Mesendoderm (in vitro differentiated cells): ENCODE measurements around the gene SPDYE16.
"Not testable (repeated sequence)": the region's sequence is repeated elsewhere in the genome, so short reads cannot be mapped to it uniquely, and the experiment has no call there.

ENCODE experiments used
- DNase-seq: peaks from one replicate; pipeline ENCODE4 v3.0.0; 2013
- H2AK5ac ChIP-seq: 2 replicates; pipeline ENCODE4 v1.6.1; 2013; ENCODE audit warnings: low read length, inconsistent platforms
- H2BK120ac ChIP-seq: 2 replicates; pipeline ENCODE4 v1.6.1; 2013; ENCODE audit warnings: low read depth, mild to moderate bottlenecking, low read length, moderate library complexity, mixed read lengths
- H2BK15ac ChIP-seq: replicated peaks from 2 replicates; pipeline ENCODE4 v1.6.1; 2013; ENCODE audit warnings: low read depth, mild to moderate bottlenecking, moderate library complexity
- H2BK5ac ChIP-seq: 2 replicates; pipeline ENCODE4 v1.6.1; 2013; ENCODE audit warnings: low read length, inconsistent platforms
- H3K18ac ChIP-seq: 2 replicates; pipeline ENCODE4 v1.6.1; 2013; ENCODE audit warnings: mild to moderate bottlenecking, low read length, mixed read lengths
- H3K23ac ChIP-seq: one replicate; pipeline ENCODE4 v1.6.1; 2013; ENCODE audit warnings: low read length
- H3K27ac ChIP-seq: 2 replicates; pipeline ENCODE4 v1.5.1; 2013; ENCODE audit warnings: low read depth, mild to moderate bottlenecking, inconsistent platforms, low read length, moderate library complexity
- H3K27me3 ChIP-seq: 2 replicates; pipeline ENCODE4 v1.6.1; 2013; ENCODE audit warnings: low read length, control low read depth, mild to moderate bottlenecking, inconsistent platforms; ENCODE audit not compliant: insufficient read depth, poor library complexity
- H3K36me3 ChIP-seq: 2 replicates; pipeline ENCODE4 v1.6.1; 2013; ENCODE audit warnings: low read length, inconsistent platforms; ENCODE audit not compliant: control insufficient read depth, insufficient read depth
- H3K4ac ChIP-seq: one replicate; pipeline ENCODE4 v1.6.1; 2013; ENCODE audit warnings: low read depth, mild to moderate bottlenecking, low read length, moderate library complexity
- H3K4me1 ChIP-seq: 2 replicates; pipeline ENCODE4 v1.6.1; 2013; ENCODE audit warnings: low read depth, low read length, inconsistent platforms; ENCODE audit not compliant: control insufficient read depth
- H3K4me2 ChIP-seq: 2 replicates; pipeline ENCODE4 v1.6.1; 2013; ENCODE audit warnings: low read length
- H3K4me3 ChIP-seq: 2 replicates; pipeline ENCODE4 v1.5.1; 2013; ENCODE audit warnings: mild to moderate bottlenecking, low read length
- H3K56ac ChIP-seq: one replicate; pipeline ENCODE4 v1.6.1; 2013; ENCODE audit warnings: low read length
- H3K79me1 ChIP-seq: 2 replicates; pipeline ENCODE4 v1.6.1; 2013; ENCODE audit warnings: low read length, inconsistent platforms
- H3K79me2 ChIP-seq: 2 replicates; pipeline ENCODE4 v1.6.1; 2013; ENCODE audit warnings: mild to moderate bottlenecking, low read length; ENCODE audit not compliant: control insufficient read depth, insufficient read depth
- H3K9ac ChIP-seq: 2 replicates; pipeline ENCODE4 v1.6.1; 2013; ENCODE audit warnings: low read length, inconsistent platforms
- H4K5ac ChIP-seq: one replicate; pipeline ENCODE4 v1.6.1; 2013; ENCODE audit warnings: low read length
- H4K8ac ChIP-seq: one replicate; pipeline ENCODE4 v1.6.1; 2013; ENCODE audit warnings: low read depth, mild to moderate bottlenecking, control low read depth, low read length, moderate library complexity
- WGBS: extraction: QIAGEN DNeasy Blood & Tissue Kit; methylation state at CpG from one replicate; pipeline ENCODE4 v1.1.7; 2013; ENCODE audit warnings: low lambda C conversion rate, missing lambda C conversion rate; ENCODE audit not compliant: insufficient coverage; ENCODE audit errors: extremely low coverage; 5-methylcytosine and 5-hydroxymethylcytosine counted together

SPDYE16 gene

GRCh38 chr7:76586585-76587315, 43.7 kb upstream of the SPDYE16 start:
- not testable (repeated sequence) for H3K27me3 ChIP-seq, H3K4me3 ChIP-seq, H3K18ac ChIP-seq, H3K4ac ChIP-seq, DNase-seq, H3K56ac ChIP-seq, H3K4me1 ChIP-seq, H3K79me2 ChIP-seq, H3K27ac ChIP-seq, H3K4me2 ChIP-seq, H2BK5ac ChIP-seq, H4K5ac ChIP-seq, H4K8ac ChIP-seq, H2BK120ac ChIP-seq, H3K36me3 ChIP-seq, H3K79me1 ChIP-seq, H3K23ac ChIP-seq, H2BK15ac ChIP-seq, H2AK5ac ChIP-seq, H3K9ac ChIP-seq
- WGBS = no CpG with 5 or more reads among the region's 2 CpGs

- not testable (repeated sequence) for H4K5ac ChIP-seq
- WGBS = no CpG with 5 or more reads among the region's 5 CpGs
Observed at GRCh38 chr7:76583636-76584281, 40.7 kb upstream of the SPDYE16 start.

DNA sequence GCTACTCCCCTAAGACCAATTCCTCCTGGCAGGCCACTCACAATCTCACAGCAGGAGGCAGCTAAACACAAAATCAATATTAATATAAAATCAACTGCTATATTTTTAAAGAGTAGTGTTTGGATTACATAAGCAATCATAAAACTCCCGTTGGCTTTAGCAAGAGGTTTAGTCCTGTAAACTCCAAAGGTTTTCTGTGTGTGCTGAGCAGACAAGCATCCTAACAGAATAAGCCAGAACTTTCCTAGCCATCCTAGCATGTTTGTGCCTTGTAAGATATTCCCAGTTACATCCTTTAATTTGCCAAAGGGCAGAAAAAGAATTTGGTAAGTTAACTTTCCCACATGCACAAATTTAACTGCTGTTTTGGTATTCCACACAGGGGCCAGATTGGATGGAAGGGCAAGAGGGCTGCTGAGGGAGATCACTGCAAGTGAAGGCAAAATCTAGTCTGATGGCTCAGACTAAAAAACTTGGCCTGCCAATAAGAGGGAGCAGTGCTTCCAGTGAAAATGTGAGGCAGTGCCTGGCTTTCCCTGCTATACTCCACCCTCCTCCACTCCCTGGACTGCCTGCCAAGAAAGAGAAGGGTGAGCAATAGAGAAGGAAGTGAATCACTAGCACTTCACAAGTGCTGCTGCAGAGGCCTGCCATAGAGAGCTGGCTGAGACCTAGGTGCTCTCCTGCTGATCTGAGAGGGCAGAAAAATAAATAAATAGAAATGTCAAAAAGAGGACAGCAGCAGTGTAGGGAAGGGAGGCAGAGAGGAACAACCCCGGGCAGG, 39.9 kb upstream of the SPDYE16 start:
- DNase-seq = peak; percentile 53
- H3K79me1 ChIP-seq, H3K27ac ChIP-seq, H3K4me2 ChIP-seq, H4K8ac ChIP-seq, H3K23ac ChIP-seq, H3K36me3 ChIP-seq, H3K9ac ChIP-seq, H3K27me3 ChIP-seq, H3K4me3 ChIP-seq, H3K4ac ChIP-seq, H2BK5ac ChIP-seq, H3K18ac ChIP-seq, H3K4me1 ChIP-seq, H3K56ac ChIP-seq, H2BK120ac ChIP-seq, H3K79me2 ChIP-seq, H4K5ac ChIP-seq, H2BK15ac ChIP-seq, H2AK5ac ChIP-seq: not testable (repeated sequence)
- WGBS = no CpG with 5 or more reads among the region's 2 CpGs

More at GRCh38 chr7:76583636-76584281, 40.7 kb upstream of the SPDYE16 start:
- not testable (repeated sequence) for H2BK15ac ChIP-seq, H3K4me3 ChIP-seq, H3K56ac ChIP-seq, H3K9ac ChIP-seq, DNase-seq, H2BK120ac ChIP-seq, H3K36me3 ChIP-seq, H2AK5ac ChIP-seq, H3K23ac ChIP-seq, H3K4ac ChIP-seq, H3K4me2 ChIP-seq, H2BK5ac ChIP-seq, H3K79me2 ChIP-seq, H3K27me3 ChIP-seq, H3K18ac ChIP-seq, H3K27ac ChIP-seq, H3K79me1 ChIP-seq, H3K4me1 ChIP-seq, H4K8ac ChIP-seq

- not testable (repeated sequence) for DNase-seq, H3K23ac ChIP-seq, H3K79me1 ChIP-seq, H3K4ac ChIP-seq, H3K56ac ChIP-seq, H4K5ac ChIP-seq, H3K9ac ChIP-seq, H3K4me1 ChIP-seq, H3K36me3 ChIP-seq, H3K79me2 ChIP-seq, H4K8ac ChIP-seq, H2BK120ac ChIP-seq, H3K27me3 ChIP-seq, H3K27ac ChIP-seq, H3K4me3 ChIP-seq, H2AK5ac ChIP-seq, H3K4me2 ChIP-seq, H3K18ac ChIP-seq, H2BK5ac ChIP-seq, H2BK15ac ChIP-seq
- no CpG with 5 or more reads among the region's 3 CpGs for WGBS
Observed at GRCh38 chr7:76575919-76576655, 33.0 kb upstream of the SPDYE16 start.

DNA sequence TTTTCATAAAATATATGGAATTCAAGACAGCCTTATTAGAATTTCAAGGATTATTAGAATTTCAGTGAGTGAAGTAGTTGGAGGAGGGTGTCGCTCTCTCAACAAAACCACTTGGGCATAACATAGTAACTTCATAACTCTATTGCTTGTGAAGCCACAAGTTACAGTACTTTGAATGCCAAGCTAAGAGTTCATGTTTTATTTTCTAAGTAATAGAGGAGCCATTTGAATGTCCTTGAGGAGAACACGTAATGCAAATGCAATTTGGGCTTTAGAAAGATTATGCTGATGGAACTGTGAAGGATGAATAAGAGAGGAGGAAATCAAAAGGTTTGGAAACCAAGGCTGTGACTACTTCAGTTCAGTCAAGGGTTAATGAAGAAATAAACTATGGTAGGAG, 32.3 kb upstream of the SPDYE16 start:
- not testable (repeated sequence) for H2BK5ac ChIP-seq, H3K4me1 ChIP-seq, DNase-seq, H4K8ac ChIP-seq, H2BK15ac ChIP-seq, H2AK5ac ChIP-seq, H3K27me3 ChIP-seq, H3K79me1 ChIP-seq, H3K4ac ChIP-seq, H3K9ac ChIP-seq, H3K79me2 ChIP-seq, H3K36me3 ChIP-seq, H4K5ac ChIP-seq, H3K27ac ChIP-seq, H2BK120ac ChIP-seq, H3K4me2 ChIP-seq, H3K4me3 ChIP-seq, H3K56ac ChIP-seq, H3K23ac ChIP-seq, H3K18ac ChIP-seq
- no CpG with 5 or more reads among the region's 2 CpGs for WGBS
